Trophoblast cell (in vitro differentiated cells and primary cell): ENCODE measurements around the gene PTS.

Experiments
- DNase-seq, 2 donors: peaks; one replicate each; pipeline ENCODE4 v3.0.0-alpha.2; 2016
- H2AFZ ChIP-seq: 2 replicates; pipeline ENCODE4 v1.6.1; 2013; ENCODE audit warnings: low read length, moderate library complexity, mild to moderate bottlenecking; ENCODE audit not compliant: insufficient read depth, poor library complexity
- H2AK5ac ChIP-seq: 2 replicates; pipeline ENCODE4 v1.6.1; 2013; ENCODE audit warnings: mild to moderate bottlenecking, low read length
- H2BK120ac ChIP-seq: 2 replicates; pipeline ENCODE4 v1.6.1; 2013; ENCODE audit warnings: low read length, mild to moderate bottlenecking, moderate library complexity; ENCODE audit not compliant: insufficient read depth, poor library complexity
- H2BK12ac ChIP-seq: 2 replicates; pipeline ENCODE4 v1.6.1; 2013; ENCODE audit warnings: mild to moderate bottlenecking, low read length, moderate library complexity
- H2BK5ac ChIP-seq: 2 replicates; pipeline ENCODE4 v1.6.1; 2013; ENCODE audit warnings: low read length, low read depth, moderate library complexity, mild to moderate bottlenecking; ENCODE audit not compliant: poor library complexity
- H3K14ac ChIP-seq: 2 replicates; pipeline ENCODE4 v1.6.1; 2013; ENCODE audit warnings: mild to moderate bottlenecking, low read length
- H3K18ac ChIP-seq: 2 replicates; pipeline ENCODE4 v1.6.1; 2013; ENCODE audit warnings: mild to moderate bottlenecking, low read length
- H3K23ac ChIP-seq: 2 replicates; pipeline ENCODE4 v1.6.1; 2013; ENCODE audit warnings: low read length
- H3K27ac ChIP-seq: 2 replicates; pipeline ENCODE4 v1.5.1; 2013; ENCODE audit warnings: low read depth, mild to moderate bottlenecking, inconsistent platforms, low read length, moderate library complexity
- H3K27me3 ChIP-seq: 2 replicates; pipeline ENCODE4 v1.6.1; 2013; ENCODE audit warnings: inconsistent platforms, mild to moderate bottlenecking, low read length, moderate library complexity; ENCODE audit not compliant: insufficient read depth
- H3K36me3 ChIP-seq, 2 experiments: 1 replicate in 1 of 2; 2 replicates in 1 of 2; pipeline ENCODE4 v1.6.1; 2013; ENCODE audit warnings: low read length in 2 of 2, mild to moderate bottlenecking in 2 of 2, moderate library complexity in 1 of 2; ENCODE audit not compliant: insufficient read depth in 2 of 2, control insufficient read depth in 1 of 2
- H3K4ac ChIP-seq: 2 replicates; pipeline ENCODE4 v1.6.1; 2013; ENCODE audit warnings: low read depth, mild to moderate bottlenecking, low read length, moderate library complexity
- H3K4me1 ChIP-seq, 2 experiments: 1 replicate in 1 of 2; 2 replicates in 1 of 2; pipeline ENCODE4 v1.6.1; 2013; ENCODE audit warnings: low read length in 2 of 2, mild to moderate bottlenecking in 2 of 2, moderate library complexity in 1 of 2; ENCODE audit not compliant: insufficient read depth in 2 of 2, control insufficient read depth in 1 of 2
- H3K4me2 ChIP-seq: 2 replicates; pipeline ENCODE4 v1.6.1; 2013; ENCODE audit warnings: inconsistent platforms, mild to moderate bottlenecking, low read length, moderate library complexity
- H3K4me3 ChIP-seq: 2 replicates; pipeline ENCODE4 v1.5.1; 2013; ENCODE audit warnings: mild to moderate bottlenecking, low read depth, low read length, inconsistent platforms
- H3K79me1 ChIP-seq: one replicate; pipeline ENCODE4 v1.6.1; 2013; ENCODE audit warnings: low read length
- H3K79me2 ChIP-seq: 2 replicates; pipeline ENCODE4 v1.6.1; 2013; ENCODE audit warnings: low read length, mild to moderate bottlenecking; ENCODE audit not compliant: control insufficient read depth, insufficient read depth, poor library complexity
- H3K9ac ChIP-seq: 2 replicates; pipeline ENCODE4 v1.6.1; 2013; ENCODE audit warnings: mild to moderate bottlenecking, low read length
- H3K9me3 ChIP-seq: 2 replicates; pipeline ENCODE4 v1.6.1; 2013; ENCODE audit warnings: low read depth, mild to moderate bottlenecking, control low read depth, inconsistent platforms, low read length; ENCODE audit not compliant: insufficient read depth
- H4K12ac ChIP-seq: 2 replicates; pipeline ENCODE4 v1.6.1; 2013; ENCODE audit warnings: low read depth, mild to moderate bottlenecking, low read length, moderate library complexity
- H4K8ac ChIP-seq: 2 replicates; pipeline ENCODE4 v1.6.1; 2013; ENCODE audit warnings: low read depth, mild to moderate bottlenecking, low read length, moderate library complexity
- H4K91ac ChIP-seq: one replicate; pipeline ENCODE4 v1.6.1; 2013; ENCODE audit warnings: low read depth, mild to moderate bottlenecking, low read length, moderate library complexity
- WGBS: extraction: QIAGEN DNeasy Blood & Tissue Kit; methylation state at CpG from one replicate; pipeline ENCODE4 v1.1.7; 2013; ENCODE audit warnings: missing lambda C conversion rate; ENCODE audit not compliant: insufficient read length, insufficient coverage; ENCODE audit errors: extremely low coverage; 5-methylcytosine and 5-hydroxymethylcytosine counted together

The PTS gene

DNA sequence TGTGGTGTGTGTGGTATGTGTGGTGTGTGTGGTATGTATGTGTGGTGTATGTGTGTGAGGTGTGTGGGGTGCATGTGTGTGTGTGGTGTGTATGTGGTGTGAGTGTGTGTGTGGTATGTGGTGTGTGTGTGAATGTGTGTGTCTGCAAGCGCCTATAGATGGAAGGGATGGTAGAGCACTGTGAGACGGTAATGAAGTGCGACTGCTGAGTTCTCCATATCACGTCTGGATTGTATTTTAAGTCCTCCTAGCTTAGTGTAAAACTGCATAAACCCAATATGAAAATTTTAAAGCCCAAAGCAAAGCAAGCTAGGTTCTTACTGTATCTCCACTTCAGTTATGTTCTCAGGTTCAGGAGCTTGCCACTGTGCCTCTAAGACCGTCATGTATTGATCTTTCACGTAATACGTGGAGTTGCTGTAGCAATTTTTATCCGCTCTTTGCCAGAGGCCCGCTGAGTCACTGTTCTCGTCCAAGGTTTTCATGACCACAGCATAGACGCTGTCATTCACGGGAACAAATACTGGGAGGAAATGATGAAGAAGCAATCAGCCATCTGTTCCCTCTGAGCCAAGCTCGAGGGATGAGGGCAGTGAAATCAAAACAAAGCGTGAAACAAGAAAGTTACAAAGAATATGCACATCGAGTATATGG lies 29.0 kb downstream of the PTS start:
- peak overlapping the region; percentile 20 for H2BK12ac ChIP-seq
- H3K79me1 ChIP-seq = peaks cover 37% of the 10 kb centered on the region
- no peak overlapping the region for H3K23ac ChIP-seq
- H3K27me3 ChIP-seq = no peaks in the 10 kb centered on the region
- peaks cover 6% of the 10 kb centered on the region for H3K9me3 ChIP-seq
- no peaks in the 10 kb centered on the region for H3K79me2 ChIP-seq
- no peak overlapping the region for H2AK5ac ChIP-seq
- H3K4me3 ChIP-seq = peak overlapping the region; percentile 7
- H2BK120ac ChIP-seq = peak overlapping the region; percentile 3
- no peak overlapping the region for H3K4ac ChIP-seq
- H3K14ac ChIP-seq = no peak overlapping the region
- H3K27ac ChIP-seq = no peak overlapping the region
- peak; percentile 30 to 32 for DNase-seq
- no peak overlapping the region for H4K12ac ChIP-seq
- peak overlapping the region; percentile 44 for H4K91ac ChIP-seq
- H3K4me2 ChIP-seq = no peak overlapping the region
- H4K8ac ChIP-seq = no peak overlapping the region
- WGBS = 100% methylated on average over 1 of the region's 15 CpGs
- peak overlapping the region; percentile 15 for H2BK5ac ChIP-seq
- H3K4me1 ChIP-seq = peaks cover 14 to 36% of the 10 kb centered on the region in 2 experiments
- H3K36me3 ChIP-seq = peaks cover 0 to 3% of the 10 kb centered on the region in 2 experiments
- no peak overlapping the region for H2AFZ ChIP-seq
- H3K18ac ChIP-seq = no peak overlapping the region
- H3K9ac ChIP-seq = no peak overlapping the region

DNA sequence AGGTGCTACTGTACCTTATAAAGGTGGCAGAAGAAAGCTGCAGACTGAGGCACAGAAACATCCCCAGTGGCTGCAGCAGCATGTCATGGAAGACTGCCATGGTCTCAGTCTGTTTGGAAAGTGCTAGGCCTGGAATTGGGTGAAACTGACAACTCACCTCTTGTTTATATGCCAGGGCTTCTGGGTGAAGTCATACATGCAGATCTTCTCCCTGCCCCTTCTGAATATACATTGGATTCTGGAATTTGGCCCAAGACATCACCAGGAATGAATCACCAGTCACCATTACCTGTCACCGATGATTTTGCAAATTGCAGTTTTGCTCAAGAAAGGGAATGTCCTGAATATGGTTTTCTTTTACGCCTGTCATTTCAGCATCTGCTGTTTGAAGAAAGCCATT lies 34.3 kb downstream of the PTS start, which contains the start of gene PLET1:
PLET1 (minus strand) TSS at position 371 of the 400 bp plus-strand sequence; CDS start at position 100, 271 bp downstream.
- H3K4ac ChIP-seq = no peak within 1 kb of the TSS
- no peak within 1 kb of the TSS for H3K4me2 ChIP-seq
- WGBS = no CpG with 5 or more reads among the region's 2 CpGs
- H4K8ac ChIP-seq = no peak within 1 kb of the TSS
- no peak within 1 kb of the TSS for H3K27ac ChIP-seq
- H3K9ac ChIP-seq = no peak within 1 kb of the TSS
- H3K4me3 ChIP-seq = no peak within 1 kb of the TSS
- no peaks in the 10 kb centered on the region for H3K27me3 ChIP-seq
- no peak within 1 kb of the TSS for H4K12ac ChIP-seq
- H3K79me2 ChIP-seq = no peaks in the 10 kb centered on the region
- peaks cover 7 to 12% of the 10 kb centered on the region in 2 experiments for H3K4me1 ChIP-seq
- H2BK5ac ChIP-seq = no peak within 1 kb of the TSS
- H3K18ac ChIP-seq = no peak within 1 kb of the TSS
- DNase-seq = no peak
- no peaks in the 10 kb centered on the region for H3K9me3 ChIP-seq
- no peak within 1 kb of the TSS for H2BK12ac ChIP-seq
- H3K36me3 ChIP-seq = no peaks in the 10 kb centered on the region
- H2AFZ ChIP-seq = no peak within 1 kb of the TSS
- no peak within 1 kb of the TSS for H4K91ac ChIP-seq
- no peak within 1 kb of the TSS for H3K14ac ChIP-seq
- H2BK120ac ChIP-seq = no peak within 1 kb of the TSS
- no peak within 1 kb of the TSS for H2AK5ac ChIP-seq
- H3K23ac ChIP-seq = no peak within 1 kb of the TSS
- peaks cover 4% of the 10 kb centered on the region for H3K79me1 ChIP-seq

DNA sequence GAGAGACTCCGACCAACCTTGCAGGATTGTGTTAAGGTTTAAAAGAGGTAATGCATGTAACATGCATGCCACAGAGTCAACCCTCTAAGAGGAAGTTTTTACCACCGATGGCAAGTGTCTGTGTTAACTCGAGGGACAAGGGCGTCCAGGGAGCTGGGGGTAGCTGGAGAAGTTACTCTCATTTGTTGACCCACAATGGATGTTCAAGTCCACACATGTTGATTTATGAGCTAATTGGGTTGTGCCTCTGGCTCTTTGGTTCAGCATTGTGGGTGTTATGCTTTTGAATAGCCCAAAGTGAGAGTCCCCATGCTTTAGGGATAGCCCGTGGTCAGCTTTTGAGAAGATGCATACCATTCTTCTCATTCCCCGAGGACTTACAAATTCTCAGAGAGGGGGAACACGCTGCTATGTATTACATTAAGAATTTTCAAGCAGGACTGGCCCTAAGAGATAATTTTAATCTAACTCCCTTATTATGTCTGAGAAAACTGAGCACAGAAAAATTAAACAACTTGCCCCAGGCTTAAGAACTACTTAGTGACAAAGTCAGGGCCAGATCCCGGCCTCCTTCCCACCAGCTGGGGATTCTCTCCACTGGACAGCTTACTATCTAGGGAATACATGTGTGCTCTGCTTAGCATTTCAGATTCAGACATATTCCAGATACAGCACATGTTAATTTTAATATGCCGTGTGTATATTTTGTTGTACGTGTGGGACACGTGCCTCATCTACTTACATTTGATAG lies 39.6 kb downstream of the PTS start:
- H3K4me3 ChIP-seq = no peak overlapping the region
- no peak overlapping the region for H3K4me2 ChIP-seq
- peak overlapping the region; percentile 75 for H3K27ac ChIP-seq
- no peaks in the 10 kb centered on the region for H3K27me3 ChIP-seq
- no peak overlapping the region for H2AFZ ChIP-seq
- peak overlapping the region; percentile 18 for H4K12ac ChIP-seq
- H3K4ac ChIP-seq = peak overlapping the region; percentile 33
- H2BK5ac ChIP-seq = peak overlapping the region; percentile 88
- H3K18ac ChIP-seq = no peak overlapping the region
- H3K79me2 ChIP-seq = no peaks in the 10 kb centered on the region
- peaks cover 13 to 26% of the 10 kb centered on the region in 2 experiments for H3K4me1 ChIP-seq
- peak overlapping the region; percentile 57 for H3K14ac ChIP-seq
- no CpG with 5 or more reads among the region's 11 CpGs for WGBS
- H2BK120ac ChIP-seq = peak overlapping the region; percentile 80
- peaks cover 25% of the 10 kb centered on the region for H3K79me1 ChIP-seq
- H2BK12ac ChIP-seq = peak overlapping the region; percentile 85
- no peak overlapping the region for H3K9ac ChIP-seq
- no peaks in the 10 kb centered on the region for H3K36me3 ChIP-seq
- DNase-seq = no peak
- peak overlapping the region; percentile 74 for H2AK5ac ChIP-seq
- H3K9me3 ChIP-seq = no peaks in the 10 kb centered on the region
- peak overlapping the region; percentile 60 for H4K8ac ChIP-seq
- no peak overlapping the region for H3K23ac ChIP-seq
- H4K91ac ChIP-seq = peak overlapping the region; percentile 94

DNA sequence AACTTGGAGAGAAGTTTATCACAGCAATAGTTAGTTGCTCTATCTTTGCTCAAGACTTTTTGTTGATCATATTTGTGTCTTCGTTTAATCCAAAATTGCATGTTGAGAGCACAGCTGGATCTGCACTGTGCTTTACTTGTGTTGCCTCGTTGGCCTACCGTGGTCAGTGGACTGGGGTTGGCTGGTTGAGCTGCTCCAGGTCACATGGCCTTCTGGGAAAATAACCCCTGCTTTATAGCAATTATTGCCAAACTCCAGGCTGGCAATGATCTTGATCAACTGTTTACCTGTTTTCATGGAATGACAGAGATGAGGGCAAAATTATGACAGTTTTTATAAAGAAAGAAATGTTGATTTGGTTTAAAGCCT lies 40.2 kb downstream of the PTS start:
- Histone ChIP-seq H2BK120ac (peak overlapping the region; percentile 97), H2AK5ac (peak overlapping the region; percentile 88), H2BK5ac (peak overlapping the region; percentile 93), H4K12ac (peak overlapping the region; percentile 64), H3K14ac (peak overlapping the region; percentile 92), H3K4me2 (no peak overlapping the region), H3K27me3 (no peaks in the 10 kb centered on the region), H3K4me3 (no peak overlapping the region), H3K4me1 (peaks cover 19 to 32% of the 10 kb centered on the region in 2 experiments), H3K18ac (no peak overlapping the region), H3K36me3 (no peaks in the 10 kb centered on the region), H3K9me3 (no peaks in the 10 kb centered on the region), H3K4ac (peak overlapping the region; percentile 52), H3K23ac (no peak overlapping the region), H3K27ac (peak overlapping the region; percentile 75), H3K9ac (no peak overlapping the region), H3K79me2 (no peaks in the 10 kb centered on the region), H4K8ac (peak overlapping the region; percentile 43), H3K79me1 (peaks cover 30% of the 10 kb centered on the region), H2AFZ (no peak overlapping the region), H4K91ac (peak overlapping the region; percentile 94), H2BK12ac (peak overlapping the region; percentile 96)
- DNase-seq = no peak
- WGBS = no CpG with 5 or more reads among the region's 3 CpGs
